A549 (cell line): ENCODE results near the gene GPR183.

Source experiments
- BHLHE40 ChIP-seq: IDR thresholded peaks from 2 replicates; pipeline ENCODE4 v1.6.1; 2012; ENCODE audit warnings: low read depth, low read length, inconsistent platforms
- EP300 ChIP-seq, 2 experiments: fragments of >200 bp; sonication (Bioruptor Twin); formaldehyde crosslinking; IDR thresholded peaks; 2 replicates in 1 of 2; 3 replicates in 1 of 2; pipeline ENCODE4 v1.6.1; 2016 to 2017
- ESRRA ChIP-seq: fragments of 150-350 bp; IDR thresholded peaks from 2 replicates; pipeline ENCODE4 v1.6.1; 2014; ENCODE audit warnings: mild to moderate bottlenecking, low read length, borderline replicate concordance
- MAZ ChIP-seq: fragments of 150-350 bp; IDR thresholded peaks from 2 replicates; pipeline ENCODE4 v1.6.1; 2014; ENCODE audit warnings: antibody characterized with exemption, low read depth, low read length, borderline replicate concordance
- NFE2L2 ChIP-seq: fragments of 150-350 bp; conservative IDR thresholded peaks from 2 replicates; pipeline ENCODE4 v1.6.1; 2014; ENCODE audit warnings: low read length
- NPAS2 ChIP-seq: fragments of 250-450 bp; sonication (Bioruptor Pico); IDR thresholded peaks from 2 replicates; pipeline ENCODE4 v1.8.0; 2022; ENCODE audit warnings: mild to moderate bottlenecking, moderate library complexity, borderline replicate concordance
- PHF8 ChIP-seq: fragments of 200-600 bp; sonication (generic); IDR thresholded peaks from 2 replicates; pipeline ENCODE4 v1.6.1; 2016; ENCODE audit warnings: low read depth, mild to moderate bottlenecking, antibody characterized with exemption, moderate library complexity, borderline replicate concordance
- POLR2A ChIP-seq: IDR thresholded peaks from 2 replicates; pipeline ENCODE4 v1.6.1; 2012; ENCODE audit warnings: mild to moderate bottlenecking, low read length
- POLR2AphosphoS2 ChIP-seq: conservative IDR thresholded peaks from 2 replicates; pipeline ENCODE4 v1.6.1; 2012; ENCODE audit warnings: low read length, improper control_type of control experiment, inconsistent platforms
- RCOR1 ChIP-seq: fragments of 150-350 bp; IDR thresholded peaks from 2 replicates; pipeline ENCODE4 v1.6.1; 2014; ENCODE audit warnings: antibody characterized with exemption, low read length, low read depth
- RNF2 ChIP-seq: fragments of 200-600 bp; sonication (generic); IDR thresholded peaks from 2 replicates; pipeline ENCODE4 v1.6.1; 2016; ENCODE audit warnings: low read depth, mild to moderate bottlenecking, antibody characterized with exemption, moderate library complexity, borderline replicate concordance
- TF ChIP-seq, protein P1 (sequence below): fragments of >200 bp; sonication (Bioruptor Twin); formaldehyde crosslinking; IDR thresholded peaks from 3 replicates; pipeline ENCODE4 v1.5.1; 2016

GRCh38 chr13:99353246-99353600 is 46.0 kb upstream of the GPR183 start:
- TF ChIP-seq, protein P1, sequence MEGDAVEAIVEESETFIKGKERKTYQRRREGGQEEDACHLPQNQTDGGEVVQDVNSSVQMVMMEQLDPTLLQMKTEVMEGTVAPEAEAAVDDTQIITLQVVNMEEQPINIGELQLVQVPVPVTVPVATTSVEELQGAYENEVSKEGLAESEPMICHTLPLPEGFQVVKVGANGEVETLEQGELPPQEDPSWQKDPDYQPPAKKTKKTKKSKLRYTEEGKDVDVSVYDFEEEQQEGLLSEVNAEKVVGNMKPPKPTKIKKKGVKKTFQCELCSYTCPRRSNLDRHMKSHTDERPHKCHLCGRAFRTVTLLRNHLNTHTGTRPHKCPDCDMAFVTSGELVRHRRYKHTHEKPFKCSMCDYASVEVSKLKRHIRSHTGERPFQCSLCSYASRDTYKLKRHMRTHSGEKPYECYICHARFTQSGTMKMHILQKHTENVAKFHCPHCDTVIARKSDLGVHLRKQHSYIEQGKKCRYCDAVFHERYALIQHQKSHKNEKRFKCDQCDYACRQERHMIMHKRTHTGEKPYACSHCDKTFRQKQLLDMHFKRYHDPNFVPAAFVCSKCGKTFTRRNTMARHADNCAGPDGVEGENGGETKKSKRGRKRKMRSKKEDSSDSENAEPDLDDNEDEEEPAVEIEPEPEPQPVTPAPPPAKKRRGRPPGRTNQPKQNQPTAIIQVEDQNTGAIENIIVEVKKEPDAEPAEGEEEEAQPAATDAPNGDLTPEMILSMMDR: no peak
- no peak for TF ChIP-seq NPAS2 (CRISPR knock-in tag)
- no peak for TF ChIP-seq RNF2
- no peak for TF ChIP-seq EP300 (IDR thresholded peaks at IDR 0.05)
- no peak for TF ChIP-seq ESRRA
- TF ChIP-seq PHF8: no peak
- TF ChIP-seq MAZ: no peak
- TF ChIP-seq POLR2A: no peak
- no peak for TF ChIP-seq BHLHE40
- no peak for TF ChIP-seq RCOR1
- no peak for TF ChIP-seq POLR2AphosphoS2
- TF ChIP-seq NFE2L2: no peak
